ENCODE measurements around the gene NUMBL. TPM values are rescaled to one million over a fixed set of nuclear protein-coding genes. Genes with fewer than 3 reads are reported as not detected.
A peak's percentile ranks its signal among the peaks of the same experiment; 100 is the strongest.

The NUMBL gene
- total RNA-seq, 2 experiments from 2014 or later = 9.9 to 11.7 TPM

- H3K4me1 Mint-ChIP-seq = peaks cover 29% of the 10 kb centered on the region
- DNase-seq = no peak
- no peak overlapping the region for H3K4me3 Mint-ChIP-seq
- no peaks in the 10 kb centered on the region for H3K27me3 Mint-ChIP-seq
- no peaks in the 10 kb centered on the region for H3K9me3 Mint-ChIP-seq
- POLR2A ChIA-PET = interaction anchor here (0.6 kb wide), 1 partner anchor 11 kb away, joined by 3 read pairs; no protein-coding TSS in a partner anchor
- H3K36me3 Mint-ChIP-seq = peaks cover 20% of the 10 kb centered on the region
- no peak for ATAC-seq (ENCODE audit: low read depth)
- H3K27ac Mint-ChIP-seq = no peak overlapping the region
Observed at GRCh38 chr19:40721936-40722661, 31.6 kb upstream of the NUMBL start.

- Mint-ChIP-seq H3K27ac (no peak overlapping the region), H3K4me1 (peaks cover 32% of the 10 kb centered on the region), H3K36me3 (peaks cover 15% of the 10 kb centered on the region), H3K9me3 (no peaks in the 10 kb centered on the region), H3K27me3 (no peaks in the 10 kb centered on the region), H3K4me3 (no peak overlapping the region)
- ATAC-seq (ENCODE audit: low read depth) = no peak
- POLR2A ChIA-PET = interaction anchor here (0.5 to 1.1 kb wide), 2 partner anchors 12 to 38 kb away, joined by 3 to 4 read pairs; no protein-coding TSS in a partner anchor
- no peak for DNase-seq
Observed at GRCh38 chr19:40721140-40721486, 30.7 kb upstream of the NUMBL start.

- Mint-ChIP-seq H3K4me1 (peaks cover 42% of the 10 kb centered on the region), H3K27me3 (no peaks in the 10 kb centered on the region), H3K9me3 (no peaks in the 10 kb centered on the region), H3K4me3 (peak overlapping the region; percentile 52), H3K36me3 (peaks cover 14% of the 10 kb centered on the region), H3K27ac (no peak overlapping the region)
- POLR2A ChIA-PET = interaction anchor here (1.0 to 1.4 kb wide), 2 partner anchors 30 to 31 kb away, joined by 3 to 8 read pairs; partner anchors contain the start of genes ACTMAP and SNRPA
- DNase-seq = no peak
- no peak for ATAC-seq (ENCODE audit: low read depth)
Observed at GRCh38 chr19:40719414-40719894, 29.0 kb upstream of the NUMBL start.

DNA sequence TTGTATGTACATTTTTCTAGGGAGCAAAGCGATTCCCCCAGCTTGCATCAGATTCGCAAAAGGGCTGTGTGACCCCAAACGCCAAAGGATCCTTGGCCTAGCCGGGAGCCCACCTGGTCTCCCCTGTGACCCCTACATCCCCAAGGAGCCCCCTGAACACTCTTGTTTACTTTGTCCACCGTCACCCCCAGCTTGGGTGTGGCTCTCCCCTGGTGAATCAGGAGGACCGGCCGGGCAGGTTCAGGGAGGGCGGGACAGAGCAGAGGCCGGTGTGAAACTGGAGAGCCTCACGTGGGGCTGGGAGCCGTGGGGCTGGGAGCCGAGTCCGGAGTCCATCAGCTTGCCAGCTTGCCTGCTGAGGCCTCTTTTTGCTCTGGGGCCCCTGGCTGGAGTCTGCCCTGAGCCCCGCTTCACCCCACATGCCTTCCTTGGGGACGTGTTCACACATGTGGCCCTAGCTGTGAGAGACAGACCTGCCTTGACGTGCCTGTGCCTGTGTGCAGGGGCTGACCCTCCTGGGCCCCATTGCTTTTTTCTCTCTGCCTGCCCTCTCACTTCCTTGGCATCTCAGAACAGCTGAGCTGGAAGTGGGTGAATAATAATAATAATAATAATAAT is 28.4 kb upstream of the NUMBL start:
- Mint-ChIP-seq H3K4me3 (peak overlapping the region; percentile 78), H3K27me3 (no peaks in the 10 kb centered on the region), H3K4me1 (peaks cover 43% of the 10 kb centered on the region), H3K27ac (peak overlapping the region; percentile 32), H3K36me3 (peaks cover 11% of the 10 kb centered on the region), H3K9me3 (no peaks in the 10 kb centered on the region)
- POLR2A ChIA-PET = interaction anchor here (1.0 to 1.4 kb wide), 2 partner anchors 30 to 32 kb away, joined by 3 to 8 read pairs; partner anchors contain the start of genes ACTMAP and SNRPA
- DNase-seq (peak; percentile 41), ATAC-seq (ENCODE audit: low read depth) (no peak)

GRCh38 chr19:40717880-40718773 is 27.7 kb upstream of the NUMBL start:
- ATAC-seq (ENCODE audit: low read depth) (no peak), DNase-seq (no peak)
- H3K9me3 Mint-ChIP-seq = no peaks in the 10 kb centered on the region
- H3K4me1 Mint-ChIP-seq = peaks cover 46% of the 10 kb centered on the region
- peak overlapping the region; percentile 78 for H3K4me3 Mint-ChIP-seq
- H3K27me3 Mint-ChIP-seq = no peaks in the 10 kb centered on the region
- POLR2A ChIA-PET = interaction anchor here (0.5 to 2.4 kb wide), 5 partner anchors 32 to 85 kb away, joined by 5 to 24 read pairs (median 8); partner anchors contain the start of genes ACTMAP, RAB4B and SNRPA
- H3K36me3 Mint-ChIP-seq = peaks cover 5% of the 10 kb centered on the region
- peak overlapping the region; percentile 65 for H3K27ac Mint-ChIP-seq

GRCh38 chr19:40717325-40717879 is 27.0 kb upstream of the NUMBL start:
- Mint-ChIP-seq H3K36me3 (peaks cover 5% of the 10 kb centered on the region), H3K27ac (peak overlapping the region; percentile 65), H3K4me1 (peaks cover 49% of the 10 kb centered on the region), H3K9me3 (no peaks in the 10 kb centered on the region), H3K4me3 (peak overlapping the region; percentile 78), H3K27me3 (no peaks in the 10 kb centered on the region)
- DNase-seq = peak; percentile 43
- ATAC-seq (ENCODE audit: low read depth) = no peak
- POLR2A ChIA-PET = interaction anchor here (0.5 to 2.4 kb wide), 9 partner anchors 11 to 86 kb away, joined by 3 to 24 read pairs (median 5); partner anchors contain the start of genes ACTMAP, NUMBL, RAB4B and SNRPA

GRCh38 chr19:40716482-40717324 is 26.3 kb upstream of the NUMBL start, which contains the start of the genes COQ8B and ITPKC:
Gene COQ8B, minus strand, starts transcription at chr19:40716886. Its CDS starts 2,254 bp downstream, at chr19:40714632.
Gene ITPKC, plus strand, starts transcription at chr19:40717112. Its CDS starts 24 bp downstream, at chr19:40717136.
- H3K36me3 Mint-ChIP-seq = peaks cover 5% of the 10 kb centered on the region
- peak within 1 kb of the TSS; percentile 90 for H3K4me3 Mint-ChIP-seq
- ATAC-seq (ENCODE audit: low read depth) (peak; percentile 65), DNase-seq (peak; percentile 100)
- no peaks in the 10 kb centered on the region for H3K9me3 Mint-ChIP-seq
- POLR2A ChIA-PET = interaction anchor here (1.0 to 2.4 kb wide), 10 partner anchors 10 to 111 kb away, joined by 3 to 24 read pairs (median 4); partner anchors contain the start of genes ACTMAP, NUMBL, RAB4B and SNRPA
- peaks cover 49% of the 10 kb centered on the region for H3K4me1 Mint-ChIP-seq
- peak within 1 kb of the TSS; percentile 92 for H3K27ac Mint-ChIP-seq
- no peaks in the 10 kb centered on the region for H3K27me3 Mint-ChIP-seq

- H3K4me1 Mint-ChIP-seq = peaks cover 52% of the 10 kb centered on the region
- no peaks in the 10 kb centered on the region for H3K9me3 Mint-ChIP-seq
- peak overlapping the region; percentile 90 for H3K4me3 Mint-ChIP-seq
- peaks cover 8% of the 10 kb centered on the region for H3K36me3 Mint-ChIP-seq
- peak overlapping the region; percentile 92 for H3K27ac Mint-ChIP-seq
- peak; percentile 49 for DNase-seq
- peak; percentile 4 for ATAC-seq (ENCODE audit: low read depth)
- H3K27me3 Mint-ChIP-seq = no peaks in the 10 kb centered on the region
- POLR2A ChIA-PET = interaction anchor here (1.0 to 2.4 kb wide), 7 partner anchors 25 to 111 kb away, joined by 3 to 24 read pairs (median 5); partner anchors contain the start of genes ACTMAP, NUMBL, RAB4B and SNRPA
Observed at GRCh38 chr19:40716031-40716481, 25.6 kb upstream of the NUMBL start.

DNA sequence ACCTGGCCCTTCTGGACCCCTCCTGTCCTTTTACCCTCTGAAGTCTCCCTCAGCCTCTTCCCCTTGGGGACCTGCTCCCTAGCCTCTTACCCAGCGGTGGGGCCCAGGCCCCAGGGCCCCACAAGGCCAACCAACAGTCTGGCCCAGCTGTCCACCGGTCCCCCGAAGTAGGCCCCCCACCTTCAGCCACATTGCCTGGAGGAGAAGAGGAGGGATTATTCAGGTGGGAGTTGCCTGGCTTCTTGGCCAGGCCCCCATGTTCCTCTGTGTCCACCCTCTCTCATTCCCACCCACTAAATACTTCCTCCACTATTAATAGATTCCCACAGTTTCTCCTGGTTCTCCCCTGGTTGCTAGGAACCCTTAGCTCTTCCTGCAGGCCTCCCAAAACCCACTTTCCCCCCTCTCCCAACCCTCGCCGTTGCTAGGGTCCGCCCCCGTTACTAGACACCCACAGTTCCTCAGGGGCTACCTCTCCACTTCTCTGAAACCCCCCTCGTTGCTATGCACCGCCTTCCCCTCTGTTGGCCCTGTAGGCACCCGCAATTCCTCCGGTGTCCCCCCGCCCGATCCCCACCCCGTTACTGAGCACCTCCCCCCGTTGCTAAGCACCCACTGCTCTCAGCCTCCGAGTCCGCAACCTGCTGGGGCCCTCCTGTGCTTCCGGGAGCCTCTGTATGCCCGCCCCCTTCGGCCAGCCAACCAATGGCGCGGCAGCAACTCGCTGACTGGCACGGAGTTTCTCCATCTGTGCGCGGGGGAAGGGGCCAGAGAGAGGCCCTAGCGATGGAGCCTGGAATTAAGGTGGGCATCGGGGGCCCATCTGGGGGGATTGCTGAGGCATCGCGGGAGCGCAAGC is 24.2 kb upstream of the NUMBL start:
- Mint-ChIP-seq H3K4me1 (peaks cover 43% of the 10 kb centered on the region), H3K4me3 (peak overlapping the region; percentile 90), H3K9me3 (no peaks in the 10 kb centered on the region), H3K27ac (peak overlapping the region; percentile 92), H3K36me3 (peaks cover 8% of the 10 kb centered on the region), H3K27me3 (no peaks in the 10 kb centered on the region)
- POLR2A ChIA-PET = interaction anchor here (0.8 to 1.0 kb wide), 2 partner anchors 52 to 63 kb away, joined by 4 read pairs; partner anchors contain the start of gene RAB4B
- peak; percentile 76 for ATAC-seq (ENCODE audit: low read depth)
- peak; percentile 93 for DNase-seq

DNA sequence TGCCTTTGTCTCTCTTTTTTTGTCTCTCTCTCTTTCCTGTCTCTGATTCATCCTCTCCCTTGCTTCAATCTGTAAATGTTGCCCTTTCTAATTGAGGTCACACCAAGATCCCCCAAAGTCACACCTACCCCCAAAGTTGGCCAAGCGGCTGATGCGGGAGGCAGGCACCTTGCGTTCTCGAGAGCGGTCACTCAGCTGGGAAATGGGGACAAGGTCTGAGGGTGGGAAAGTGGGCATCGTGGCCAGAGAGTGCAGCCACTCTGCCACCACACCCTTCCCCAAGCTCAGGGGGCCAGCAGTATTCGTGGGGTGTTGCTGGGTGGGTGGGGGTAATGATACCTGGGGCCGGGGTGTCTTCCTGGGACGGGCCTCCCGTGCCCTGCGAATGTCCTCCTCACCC is 23.5 kb upstream of the NUMBL start:
- Mint-ChIP-seq H3K36me3 (peaks cover 10% of the 10 kb centered on the region), H3K27ac (peak overlapping the region; percentile 37), H3K27me3 (no peaks in the 10 kb centered on the region), H3K4me3 (peak overlapping the region; percentile 90), H3K9me3 (no peaks in the 10 kb centered on the region), H3K4me1 (peaks cover 38% of the 10 kb centered on the region)
- DNase-seq (no peak), ATAC-seq (ENCODE audit: low read depth) (no peak)
- POLR2A ChIA-PET = interaction anchor here (0.8 to 1.0 kb wide), 2 partner anchors 51 to 64 kb away, joined by 4 read pairs; partner anchors contain the start of gene RAB4B

DNA sequence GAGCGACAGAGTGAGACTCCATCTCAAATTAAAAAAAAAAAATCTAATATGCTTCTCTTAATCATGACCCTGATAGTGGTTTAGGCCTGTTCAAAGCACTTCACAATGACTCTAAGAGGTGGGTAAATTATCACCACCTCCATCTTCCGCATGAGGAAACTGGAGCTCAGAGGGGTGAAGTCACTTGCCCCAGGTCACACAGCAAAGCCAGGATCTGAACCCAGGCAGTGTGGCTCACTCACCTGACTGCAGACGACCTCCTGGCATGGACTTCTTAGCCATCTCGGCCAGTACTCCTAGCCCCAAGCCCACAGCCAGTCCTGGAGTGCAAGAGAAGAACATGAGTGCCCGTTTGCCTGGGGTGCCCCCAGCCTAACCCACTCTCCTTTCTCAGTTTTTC is 19.4 kb upstream of the NUMBL start:
- POLR2A ChIA-PET = no interaction called here
- H3K27me3 Mint-ChIP-seq = no peaks in the 10 kb centered on the region
- ATAC-seq (ENCODE audit: low read depth) = no peak
- H3K4me1 Mint-ChIP-seq = peaks cover 13% of the 10 kb centered on the region
- H3K36me3 Mint-ChIP-seq = peaks cover 17% of the 10 kb centered on the region
- no peak overlapping the region for H3K4me3 Mint-ChIP-seq
- H3K27ac Mint-ChIP-seq = no peak overlapping the region
- DNase-seq = no peak
- no peaks in the 10 kb centered on the region for H3K9me3 Mint-ChIP-seq
